GM12865 (cell line): Measurements from ENCODE around the gene SUPT4H1.

Source experiments
- DNase-seq: peaks from one replicate; pipeline ENCODE4 v3.0.0; 2010; ENCODE audit warnings: low read depth
- H3K4me3 ChIP-seq: 2 replicates; pipeline ENCODE4 v1.5.1; 2011; ENCODE audit warnings: mild to moderate bottlenecking, low read depth, low read length, control low read depth
- CTCF ChIP-seq: IDR thresholded peaks from 2 replicates; pipeline ENCODE4 v1.5.1; 2011; ENCODE audit warnings: low read length, control low read depth, low read depth, inconsistent platforms; ENCODE audit not compliant: insufficient read depth; ENCODE audit errors: missing control alignments

SUPT4H1 gene

GRCh38 chr17:58369214-58370031, 17.4 kb upstream of the SUPT4H1 start:
- no peak for DNase-seq
- TF ChIP-seq CTCF = no peak
- no peak overlapping the region for H3K4me3 ChIP-seq

- no peak for TF ChIP-seq CTCF
- no peak overlapping the region for H3K4me3 ChIP-seq
- no peak for DNase-seq
These were observed 16.8 kb upstream of the SUPT4H1 start for GRCh38 chr17:58368860-58369213.

GRCh38 chr17:58367461-58367860, 15.5 kb upstream of the SUPT4H1 start:
- no peak for DNase-seq
- no peak for TF ChIP-seq CTCF
- H3K4me3 ChIP-seq = no peak overlapping the region

GRCh38 chr17:58365980-58366595, 14.1 kb upstream of the SUPT4H1 start:
- DNase-seq = no peak
- no peak for TF ChIP-seq CTCF
- no peak overlapping the region for H3K4me3 ChIP-seq

GRCh38 chr17:58365185-58365979, 13.4 kb upstream of the SUPT4H1 start:
- DNase-seq = no peak
- TF ChIP-seq CTCF = no peak

GRCh38 chr17:58364270-58364942, 12.4 kb upstream of the SUPT4H1 start:
- DNase-seq = no peak
- no peak overlapping the region for H3K4me3 ChIP-seq
- TF ChIP-seq CTCF = no peak

More at GRCh38 chr17:58365185-58365979, 13.4 kb upstream of the SUPT4H1 start:
- no peak overlapping the region for H3K4me3 ChIP-seq
